ENCODE measurements around the gene ILKAP.

ILKAP gene

GRCh38 chr2:238137885-238138284, 65.6 kb downstream of the ILKAP start:
- no peak for DNase-seq (ENCODE audit: low read depth)

- no peak for DNase-seq (ENCODE audit: low read depth)
Observed at GRCh38 chr2:238136820-238137537, 66.5 kb downstream of the ILKAP start.

- DNase-seq (ENCODE audit: low read depth) = no peak
Observed at GRCh38 chr2:238135601-238136150, 67.8 kb downstream of the ILKAP start.

- no peak for DNase-seq (ENCODE audit: low read depth)
Observed at GRCh38 chr2:238134393-238134785, 69.1 kb downstream of the ILKAP start.

GRCh38 chr2:238133499-238134392, 69.7 kb downstream of the ILKAP start:
- no peak for DNase-seq (ENCODE audit: low read depth)

GRCh38 chr2:238132463-238133450, 70.7 kb downstream of the ILKAP start:
- no peak for DNase-seq (ENCODE audit: low read depth)

GRCh38 chr2:238131761-238132462, 71.6 kb downstream of the ILKAP start:
- no peak for DNase-seq (ENCODE audit: low read depth)

- no peak for DNase-seq (ENCODE audit: low read depth)
Observed at GRCh38 chr2:238130696-238131628, 72.5 kb downstream of the ILKAP start.

GRCh38 chr2:238130111-238130695, 73.3 kb downstream of the ILKAP start:
- no peak for DNase-seq (ENCODE audit: low read depth)

GRCh38 chr2:238129166-238130010, 74.1 kb downstream of the ILKAP start:
- no peak for DNase-seq (ENCODE audit: low read depth)

- no peak for DNase-seq (ENCODE audit: low read depth)
Observed at GRCh38 chr2:238128534-238129001, 74.9 kb downstream of the ILKAP start.

- DNase-seq (ENCODE audit: low read depth) = no peak
Observed at GRCh38 chr2:238128061-238128440, 75.4 kb downstream of the ILKAP start.

- no peak for DNase-seq (ENCODE audit: low read depth)
Observed at GRCh38 chr2:238127165-238128060, 76.1 kb downstream of the ILKAP start.

GRCh38 chr2:238126775-238127164, 76.7 kb downstream of the ILKAP start:
- DNase-seq (ENCODE audit: low read depth) = no peak

- no peak for DNase-seq (ENCODE audit: low read depth)
Observed at GRCh38 chr2:238126338-238126737, 77.2 kb downstream of the ILKAP start.

- no peak for DNase-seq (ENCODE audit: low read depth)
Observed at GRCh38 chr2:238125127-238125885, 78.2 kb downstream of the ILKAP start.

Measured in activated T-cell treated with anti-CD3 and anti-CD28 coated beads for 24 hours (primary cell).